H9 (cell line): ENCODE measurements around the gene TGFBI. TPM values are rescaled to one million over a fixed set of nuclear protein-coding genes. Genes with fewer than 3 reads are reported as not detected.

ENCODE experiments used
- DNase-seq: peaks from one replicate; pipeline ENCODE4 v3.0.0-alpha.2; 2017
- H2AFZ ChIP-seq: one replicate; pipeline ENCODE4 v1.6.1; 2013; ENCODE audit warnings: mild to moderate bottlenecking, low read length, control low read depth, moderate library complexity
- H2AK5ac ChIP-seq: 2 replicates; pipeline ENCODE4 v1.6.1; 2013; ENCODE audit warnings: low read length, control low read depth, mixed read lengths; ENCODE audit not compliant: insufficient read length
- H2BK120ac ChIP-seq: one replicate; pipeline ENCODE4 v1.6.1; 2013; ENCODE audit warnings: low read depth, mild to moderate bottlenecking, low read length, control low read depth, inconsistent platforms; ENCODE audit not compliant: poor library complexity, severe bottlenecking
- H2BK12ac ChIP-seq: 2 replicates; pipeline ENCODE4 v1.6.1; 2013; ENCODE audit warnings: low read length, control low read depth, mixed read lengths, low read depth; ENCODE audit not compliant: insufficient read length
- H2BK15ac ChIP-seq: 2 replicates; pipeline ENCODE4 v1.6.1; 2013; ENCODE audit warnings: low read depth, low read length, control low read depth
- H2BK20ac ChIP-seq: one replicate; pipeline ENCODE4 v1.6.1; 2013; ENCODE audit warnings: low read depth, mild to moderate bottlenecking, low read length, control low read depth, inconsistent platforms; ENCODE audit not compliant: poor library complexity, severe bottlenecking
- H2BK5ac ChIP-seq: 2 replicates; pipeline ENCODE4 v1.6.1; 2013; ENCODE audit warnings: low read length, control low read depth, mixed read lengths; ENCODE audit not compliant: insufficient read length
- H3K14ac ChIP-seq: 2 replicates; pipeline ENCODE4 v1.6.1; 2013; ENCODE audit warnings: low read length, control low read depth; ENCODE audit not compliant: insufficient read depth
- H3K18ac ChIP-seq: 2 replicates; pipeline ENCODE4 v1.6.1; 2013; ENCODE audit warnings: low read depth, mild to moderate bottlenecking, mixed read lengths, low read length, control low read depth; ENCODE audit not compliant: insufficient read length
- H3K23ac ChIP-seq: 2 replicates; pipeline ENCODE4 v1.6.1; 2013; ENCODE audit warnings: low read length, control low read depth, mixed read lengths, low read depth; ENCODE audit not compliant: insufficient read length
- H3K23me2 ChIP-seq: 2 replicates; pipeline ENCODE4 v1.6.1; 2013; ENCODE audit warnings: low read depth, mild to moderate bottlenecking, mixed read lengths, low read length, control low read depth; ENCODE audit not compliant: insufficient read length, poor library complexity, severe bottlenecking
- H3K27ac ChIP-seq: 2 replicates; pipeline ENCODE4 v1.5.1; 2013; ENCODE audit warnings: low read length, control low read depth, mixed read lengths, low read depth; ENCODE audit not compliant: insufficient read length
- H3K27me3 ChIP-seq: 2 replicates; pipeline ENCODE4 v1.6.1; 2013; ENCODE audit warnings: low read length, control low read depth, inconsistent platforms; ENCODE audit not compliant: insufficient read depth
- H3K4ac ChIP-seq: 2 replicates; pipeline ENCODE4 v1.6.1; 2013; ENCODE audit warnings: low read depth, mild to moderate bottlenecking, control low read depth, inconsistent platforms, low read length, moderate library complexity
- H3K4me1 ChIP-seq: 2 replicates; pipeline ENCODE4 v1.6.1; 2013; ENCODE audit warnings: low read length, control low read depth, inconsistent platforms; ENCODE audit not compliant: insufficient read depth
- H3K4me2 ChIP-seq: 2 replicates; pipeline ENCODE4 v1.6.1; 2013; ENCODE audit warnings: low read length, control low read depth, mixed read lengths; ENCODE audit not compliant: insufficient read length, insufficient read depth
- H3K56ac ChIP-seq: 2 replicates; pipeline ENCODE4 v1.6.1; 2013; ENCODE audit warnings: low read depth, mild to moderate bottlenecking, mixed read lengths, low read length, control low read depth; ENCODE audit not compliant: insufficient read length
- H3K79me1 ChIP-seq: 2 replicates; pipeline ENCODE4 v1.6.1; 2013; ENCODE audit warnings: low read depth, mild to moderate bottlenecking, moderate library complexity, low read length, control low read depth, inconsistent platforms; ENCODE audit not compliant: insufficient read depth, poor library complexity, severe bottlenecking
- H3K79me2 ChIP-seq: 2 replicates; pipeline ENCODE4 v1.6.1; 2013; ENCODE audit warnings: low read length, control low read depth, inconsistent platforms; ENCODE audit not compliant: insufficient read depth
- H3K9ac ChIP-seq: 2 replicates; pipeline ENCODE4 v1.6.1; 2013; ENCODE audit warnings: low read length, control low read depth, mixed read lengths; ENCODE audit not compliant: insufficient read length; ENCODE audit errors: extremely low read depth
- H3K9me3 ChIP-seq: one replicate; pipeline ENCODE4 v1.6.1; 2013; ENCODE audit warnings: low read depth, low read length, inconsistent platforms; ENCODE audit not compliant: control insufficient read depth
- H3T11ph ChIP-seq: one replicate; pipeline ENCODE4 v1.6.1; 2013; ENCODE audit warnings: mild to moderate bottlenecking, low read length, control low read depth, inconsistent platforms
- H4K20me1 ChIP-seq: one replicate; pipeline ENCODE4 v1.6.1; 2013; ENCODE audit not compliant: control insufficient read depth, insufficient read length, insufficient read depth
- H4K5ac ChIP-seq: 2 replicates; pipeline ENCODE4 v1.6.1; 2013; ENCODE audit warnings: low read depth, mild to moderate bottlenecking, mixed read lengths, low read length, control low read depth; ENCODE audit not compliant: insufficient read length
- H4K8ac ChIP-seq: replicated peaks from 2 replicates; pipeline ENCODE4 v1.6.1; 2013; ENCODE audit warnings: low read length, control low read depth, mixed read lengths, low read depth; ENCODE audit not compliant: insufficient read length
- H4K91ac ChIP-seq: 2 replicates; pipeline ENCODE4 v1.6.1; 2013; ENCODE audit warnings: low read depth, mild to moderate bottlenecking, moderate library complexity, mixed read lengths, low read length, control low read depth; ENCODE audit not compliant: insufficient read length
- H3K27ac Mint-ChIP-seq, 3 experiments: 2 replicates in 2 of 3; 3 replicates in 1 of 3; pipeline ENCODE4 v1.8.0; 2020 to 2021; ENCODE audit warnings: mixed read lengths in 3 of 3, mild to moderate bottlenecking in 1 of 3, moderate library complexity in 1 of 3
- H3K27me3 Mint-ChIP-seq: 2 replicates; pipeline ENCODE4 v1.8.0; 2021; ENCODE audit warnings: low read depth, mild to moderate bottlenecking, moderate library complexity, mixed read lengths
- H3K36me3 Mint-ChIP-seq, 3 experiments: 2 replicates in 2 of 3; 3 replicates in 1 of 3; pipeline ENCODE4 v1.8.0; 2020 to 2021; ENCODE audit warnings: low read depth in 3 of 3, mixed read lengths in 3 of 3; ENCODE audit not compliant: insufficient read depth in 1 of 3
- H3K4me1 Mint-ChIP-seq, 2 experiments: 2 replicates each; pipeline ENCODE4 v1.8.0; 2020; ENCODE audit warnings: mixed read lengths in 2 of 2
- H3K4me3 Mint-ChIP-seq, 2 experiments: 2 replicates in 1 of 2; 3 replicates in 1 of 2; pipeline ENCODE4 v1.8.0; 2020 to 2021; ENCODE audit warnings: mild to moderate bottlenecking in 2 of 2, mixed read lengths in 2 of 2, moderate library complexity in 1 of 2
- H3K9me3 Mint-ChIP-seq, 2 experiments: 2 replicates in 1 of 2; 3 replicates in 1 of 2; pipeline ENCODE4 v1.8.0; 2020; ENCODE audit warnings: mild to moderate bottlenecking in 2 of 2, mixed read lengths in 2 of 2, moderate library complexity in 1 of 2
- CTCF ChIP-seq: fragments of 200-600 bp; sonication (generic); conservative IDR thresholded peaks from 3 replicates; pipeline ENCODE4 v1.8.0; 2021; ENCODE audit warnings: antibody characterized with exemption, mild to moderate bottlenecking
- WGBS: extraction: QIAGEN DNeasy Blood & Tissue Kit; methylation state at CpG from one replicate; pipeline ENCODE4 v1.1.7; 2013; ENCODE audit warnings: missing lambda C conversion rate, low lambda C conversion rate, mixed read lengths; ENCODE audit not compliant: insufficient read length; ENCODE audit errors: extremely low coverage; 5-methylcytosine and 5-hydroxymethylcytosine counted together
- total RNA-seq: library from RNA; stranded (reverse); gene quantifications from 2 replicates; pipeline ENCODE4 v1.2.1, GENCODE V29; 2021

Gene TGFBI
- total RNA-seq, 1 experiment from 2014 or later, result 4.7 TPM

DNA sequence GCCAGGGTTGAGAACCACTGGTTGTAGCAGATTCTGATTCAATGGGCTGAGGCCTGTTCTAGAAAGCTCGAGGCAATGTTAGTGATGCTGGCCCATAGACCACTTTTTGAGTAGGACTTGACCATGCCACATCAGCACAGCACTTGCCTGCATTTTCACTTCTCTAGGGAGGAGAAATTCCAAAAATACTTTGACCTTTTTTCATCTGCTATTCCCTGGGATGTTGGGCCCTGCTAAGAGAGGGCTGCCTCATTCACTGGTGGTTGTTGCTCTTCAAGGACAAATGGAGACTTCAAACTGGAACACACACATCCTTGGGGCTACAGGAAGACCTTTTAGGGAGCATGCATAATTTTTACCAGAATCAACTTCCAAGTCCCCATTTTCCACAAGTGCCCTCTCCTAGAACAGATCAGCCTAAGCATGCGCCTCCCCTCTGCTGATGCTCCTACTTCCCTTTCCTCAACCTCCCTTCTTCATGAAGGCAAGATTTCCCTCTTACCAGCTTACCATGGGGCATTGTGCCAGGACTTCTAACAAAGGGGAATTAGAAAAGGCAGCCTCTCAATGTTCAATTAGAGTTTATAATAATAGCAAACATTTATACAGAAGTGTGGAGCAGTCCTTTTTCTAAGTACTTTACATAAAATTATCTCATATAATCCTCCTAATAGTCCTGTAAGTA lies 12.7 kb upstream of the TGFBI start:
- H4K5ac ChIP-seq, result no peak overlapping the region
- H3T11ph ChIP-seq, result no peak overlapping the region
- no peak overlapping the region for H3K4ac ChIP-seq
- no peak overlapping the region for H2BK120ac ChIP-seq
- no CpG with 5 or more reads among the region's 2 CpGs for WGBS
- no peak overlapping the region for H3K56ac ChIP-seq
- H2BK20ac ChIP-seq, result no peak overlapping the region
- no peak overlapping the region for H3K14ac ChIP-seq
- H2BK12ac ChIP-seq, result no peak overlapping the region
- no peaks in the 10 kb centered on the region; the same call in 1 of the 2 replicates for H3K27me3 ChIP-seq
- H3K79me1 ChIP-seq, result no peaks in the 10 kb centered on the region
- no peak overlapping the region for H3K27ac Mint-ChIP-seq
- no peaks in the 10 kb centered on the region for H3K9me3 Mint-ChIP-seq
- no peak overlapping the region for H3K18ac ChIP-seq
- H4K91ac ChIP-seq, result no peak overlapping the region
- no peak overlapping the region for H3K4me3 Mint-ChIP-seq
- H2BK5ac ChIP-seq, result no peak overlapping the region
- no peaks in the 10 kb centered on the region for H3K9me3 ChIP-seq
- TF ChIP-seq CTCF, result no peak
- H3K23me2 ChIP-seq, result no peaks in the 10 kb centered on the region
- no peak overlapping the region for H3K9ac ChIP-seq
- H3K27ac ChIP-seq, result no peak overlapping the region
- H2AFZ ChIP-seq, result no peak overlapping the region
- H2BK15ac ChIP-seq, result no peak overlapping the region
- no peak overlapping the region for H3K4me2 ChIP-seq
- H4K20me1 ChIP-seq, result no peaks in the 10 kb centered on the region
- no peak overlapping the region for H4K8ac ChIP-seq
- H3K23ac ChIP-seq, result no peak overlapping the region
- H3K36me3 Mint-ChIP-seq, result no peaks in the 10 kb centered on the region
- no peak overlapping the region for H2AK5ac ChIP-seq
- H3K4me1 ChIP-seq, result no peaks in the 10 kb centered on the region
- peaks cover 0 to 2% of the 10 kb centered on the region in 2 experiments; a peak in 2 of 4 replicates for H3K4me1 Mint-ChIP-seq
- peaks cover 27% of the 10 kb centered on the region for H3K27me3 Mint-ChIP-seq
- H3K79me2 ChIP-seq, result no peaks in the 10 kb centered on the region
- no peak for DNase-seq
